MCF 10A (cell line): ENCODE results near the gene SMIM3. TPM values are rescaled to one million over a fixed set of nuclear protein-coding genes. Genes with fewer than 3 reads are reported as not detected.
"Not testable (repeated sequence)": the region's sequence is repeated elsewhere in the genome, so short reads cannot be mapped to it uniquely, and the experiment has no call there.

Source experiments
- BruUV-seq: library from RNA; stranded (reverse); fragments of 400-500 nt; replicated peaks from 2 replicates; lab custom pipeline; 2021; lab: Mats Ljungman, UMichigan
- CTCF ChIA-PET: fragments of 300-600 bp; sonication (Branson Sonifier 250); formaldehyde crosslinking; extraction: SDS; loops from one replicate; lab custom pipeline; 2021; ENCODE audit warnings: antibody characterized with exemption, inconsistent platforms; lab: Yijun Ruan, JAX
- POLR2A ChIA-PET: fragments of 300-600, 350-650 bp; sonication (Branson Sonifier 250); formaldehyde crosslinking; extraction: SDS; loops from one replicate; lab custom pipeline; 2020; ENCODE audit warnings: antibody characterized with exemption, inconsistent platforms; lab: Yijun Ruan, JAX
- DNase-seq: peaks from one replicate; pipeline ENCODE4 v3.0.0-alpha.2; 2018; ENCODE audit not compliant: unreplicated experiment
- H3K27ac Mint-ChIP-seq: one replicate; pipeline ENCODE4 v1.8.0; 2022; ENCODE audit warnings: mild to moderate bottlenecking, low read depth, mixed read lengths; ENCODE audit not compliant: unreplicated experiment
- H3K27me3 Mint-ChIP-seq: one replicate; pipeline ENCODE4 v1.8.0; 2022; ENCODE audit warnings: mixed read lengths; ENCODE audit not compliant: insufficient read depth, unreplicated experiment
- H3K36me3 Mint-ChIP-seq: one replicate; pipeline ENCODE4 v1.8.0; 2022; ENCODE audit warnings: mild to moderate bottlenecking, moderate library complexity, mixed read lengths; ENCODE audit not compliant: insufficient read depth, unreplicated experiment
- H3K4me1 Mint-ChIP-seq: one replicate; pipeline ENCODE4 v1.8.0; 2022; ENCODE audit warnings: mixed read lengths; ENCODE audit not compliant: insufficient read depth, unreplicated experiment
- H3K4me3 Mint-ChIP-seq: one replicate; pipeline ENCODE4 v1.8.0; 2022; ENCODE audit warnings: mild to moderate bottlenecking, moderate library complexity, mixed read lengths; ENCODE audit not compliant: unreplicated experiment
- H3K9me3 Mint-ChIP-seq: one replicate; pipeline ENCODE4 v1.8.0; 2022; ENCODE audit warnings: mixed read lengths; ENCODE audit not compliant: unreplicated experiment
- CTCF ChIP-seq: fragments of 200-600 bp; IDR thresholded peaks from one replicate; pipeline ENCODE4 v1.8.0; 2022; ENCODE audit warnings: antibody characterized with exemption, mild to moderate bottlenecking; ENCODE audit not compliant: unreplicated experiment
- intact Hi-C: fragments of 100-400 bp; cut with micrococcal nuclease; formaldehyde crosslinking; loops from 2 replicates; pipeline ENCODE4 v1.14.1; 2022
- total RNA-seq: library from RNA; stranded (reverse); gene quantifications from 2 replicates; pipeline ENCODE4 v1.2.3, GENCODE V29; 2022

Gene SMIM3
- total RNA-seq, 1 experiment from 2014 or later = 21.7 TPM

GRCh38 chr5:150734579-150735384, 43.8 kb upstream of the SMIM3 start:
- POLR2A ChIA-PET = interaction anchor here (0.6 to 2.1 kb wide), 3 partner anchors 24 to 226 kb away, joined by 3 to 7 read pairs (median 4); partner anchors contain the start of gene DCTN4
- peak; percentile 22 for DNase-seq
- Mint-ChIP-seq H3K4me3 (no peak overlapping the region), H3K27me3 (no peaks in the 10 kb centered on the region), H3K27ac (no peak overlapping the region), H3K36me3 (peaks cover 91% of the 10 kb centered on the region), H3K9me3 (no peaks in the 10 kb centered on the region), H3K4me1 (peaks cover 22% of the 10 kb centered on the region)
- no peak for TF ChIP-seq CTCF
- CTCF ChIA-PET = interaction anchor here (0.6 to 2.8 kb wide), 9 partner anchors 22 to 1043 kb away, joined by 3 to 19 read pairs (median 3); partner anchors contain the start of gene SMIM3
- no TSS peak for BruUV-seq
- intact Hi-C loops = no loop called here

- H3K4me3 Mint-ChIP-seq = no peak overlapping the region
- POLR2A ChIA-PET = interaction anchor here (1.9 kb wide), 1 partner anchor 20 kb away, joined by 5 read pairs; the partner anchor contains the start of gene DCTN4
- H3K27ac Mint-ChIP-seq = peak overlapping the region; percentile 29
- CTCF ChIA-PET = interaction anchor here (0.6 to 0.9 kb wide), 3 partner anchors 18 to 180 kb away, joined by 3 to 7 read pairs (median 3); partner anchors contain the start of gene IRGM
- H3K27me3 Mint-ChIP-seq = no peaks in the 10 kb centered on the region
- no TSS peak for BruUV-seq
- TF ChIP-seq CTCF = no peak
- DNase-seq = no peak
- peaks cover 71% of the 10 kb centered on the region for H3K36me3 Mint-ChIP-seq
- no peaks in the 10 kb centered on the region for H3K9me3 Mint-ChIP-seq
- intact Hi-C loops = no loop called here
- H3K4me1 Mint-ChIP-seq = peaks cover 35% of the 10 kb centered on the region
Observed at GRCh38 chr5:150738862-150739261, 39.7 kb upstream of the SMIM3 start.

GRCh38 chr5:150740992-150741391, 37.6 kb upstream of the SMIM3 start:
- Mint-ChIP-seq H3K4me1 (peaks cover 40% of the 10 kb centered on the region), H3K4me3 (no peak overlapping the region), H3K36me3 (peaks cover 53% of the 10 kb centered on the region), H3K27me3 (no peaks in the 10 kb centered on the region), H3K27ac (no peak overlapping the region), H3K9me3 (no peaks in the 10 kb centered on the region)
- TF ChIP-seq CTCF = no peak
- DNase-seq = no peak
- intact Hi-C loops = no loop called here
- ChIA-PET POLR2A (interaction anchor here (0.7 to 3.3 kb wide), 7 partner anchors 8 to 123 kb away, joined by 3 to 21 read pairs (median 5); partner anchors contain the start of gene DCTN4), CTCF (interaction anchor here (0.6 to 1.8 kb wide), 11 partner anchors 10 to 755 kb away, joined by 3 to 9 read pairs (median 6); partner anchors contain the start of genes IRGM and SMIM3)
- no TSS peak for BruUV-seq

- intact Hi-C loops, H3K27me3 Mint-ChIP-seq, H3K27ac Mint-ChIP-seq, BruUV-seq, H3K4me3 Mint-ChIP-seq, H3K9me3 Mint-ChIP-seq, DNase-seq: not testable (repeated sequence)
- Mint-ChIP-seq H3K36me3 (peaks cover 44% of the 10 kb centered on the region), H3K4me1 (peaks cover 32% of the 10 kb centered on the region)
- POLR2A ChIA-PET = interaction anchor here (0.7 to 3.3 kb wide), 4 partner anchors 16 to 1295 kb away, joined by 3 to 21 read pairs (median 6); partner anchors contain the start of gene DCTN4
- CTCF ChIA-PET = interaction anchor here (0.8 to 1.8 kb wide), 8 partner anchors 36 to 292 kb away, joined by 3 to 9 read pairs (median 6); partner anchors contain the start of genes IRGM, RBM22 and SMIM3
Observed at GRCh38 chr5:150742455-150743141, 36.0 kb upstream of the SMIM3 start.

GRCh38 chr5:150743142-150743488, 35.4 kb upstream of the SMIM3 start:
- intact Hi-C loops, BruUV-seq, H3K27ac Mint-ChIP-seq, H3K4me3 Mint-ChIP-seq, H3K27me3 Mint-ChIP-seq, DNase-seq, H3K9me3 Mint-ChIP-seq: not testable (repeated sequence)
- ChIA-PET CTCF (interaction anchor here (0.8 to 1.2 kb wide), 2 partner anchors 16 to 155 kb away, joined by 3 read pairs; no protein-coding TSS in a partner anchor), POLR2A (interaction anchor here (0.7 to 3.3 kb wide), 3 partner anchors 16 to 1296 kb away, joined by 3 to 21 read pairs (median 4); partner anchors contain the start of gene DCTN4)
- peaks cover 41% of the 10 kb centered on the region for H3K36me3 Mint-ChIP-seq
- H3K4me1 Mint-ChIP-seq = peaks cover 27% of the 10 kb centered on the region
